Dendritic cell treated with granulocyte-macrophage colony-stimulating factor and Interleukin-4, amounts not matched to agents 40 ng/mL and 50 ng/mL, for 4 days (primary cell): ENCODE results near the gene ADGRF5.
"Not testable (repeated sequence)": the region's sequence is repeated elsewhere in the genome, so short reads cannot be mapped to it uniquely, and the experiment has no call there.

Experiments used
- H3K27ac Mint-ChIP-seq: one replicate; pipeline ENCODE4 v1.8.0; 2022; ENCODE audit warnings: mild to moderate bottlenecking, mixed read lengths
- H3K27me3 Mint-ChIP-seq: one replicate; pipeline ENCODE4 v1.8.0; 2022; ENCODE audit warnings: mild to moderate bottlenecking, mixed read lengths
- H3K36me3 Mint-ChIP-seq: one replicate; pipeline ENCODE4 v1.8.0; 2022; ENCODE audit warnings: low read depth, mixed read lengths
- H3K4me1 Mint-ChIP-seq: one replicate; pipeline ENCODE4 v1.8.0; 2022; ENCODE audit warnings: low read depth, mixed read lengths
- H3K4me3 Mint-ChIP-seq: one replicate; pipeline ENCODE4 v1.8.0; 2022; ENCODE audit warnings: mild to moderate bottlenecking, moderate library complexity, mixed read lengths
- H3K9me3 Mint-ChIP-seq: one replicate; pipeline ENCODE4 v1.8.0; 2022; ENCODE audit warnings: mixed read lengths
- intact Hi-C: fragments of 100-400 bp; cut with micrococcal nuclease; formaldehyde crosslinking; loops from one replicate; pipeline ENCODE4 v1.15.0; 2022

ADGRF5 gene

DNA sequence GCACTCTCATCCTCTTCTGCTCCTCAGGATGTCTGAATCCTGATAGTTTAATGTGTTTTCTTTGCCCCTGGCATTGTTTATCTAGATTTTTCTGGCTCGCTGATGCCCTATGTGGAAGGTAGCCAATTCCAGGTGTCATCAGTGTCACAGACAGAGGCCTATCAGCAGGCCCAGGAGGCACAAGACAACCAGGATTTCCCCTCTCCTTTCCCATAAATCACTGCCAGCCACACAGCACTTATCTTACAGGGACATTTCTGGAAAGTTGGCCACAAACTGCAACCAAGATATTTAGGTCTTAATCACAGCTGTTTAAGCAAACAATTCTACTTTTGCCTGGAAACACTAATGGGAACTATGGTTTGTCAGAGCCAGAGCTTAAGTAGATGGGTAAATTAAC lies 28.1 kb downstream of the ADGRF5 start:
- Mint-ChIP-seq H3K4me1 (no peaks in the 10 kb centered on the region), H3K4me3 (no peak overlapping the region), H3K36me3 (no peaks in the 10 kb centered on the region), H3K9me3 (no peaks in the 10 kb centered on the region), H3K27ac (no peak overlapping the region), H3K27me3 (no peaks in the 10 kb centered on the region)
- intact Hi-C loops = no loop called here

DNA sequence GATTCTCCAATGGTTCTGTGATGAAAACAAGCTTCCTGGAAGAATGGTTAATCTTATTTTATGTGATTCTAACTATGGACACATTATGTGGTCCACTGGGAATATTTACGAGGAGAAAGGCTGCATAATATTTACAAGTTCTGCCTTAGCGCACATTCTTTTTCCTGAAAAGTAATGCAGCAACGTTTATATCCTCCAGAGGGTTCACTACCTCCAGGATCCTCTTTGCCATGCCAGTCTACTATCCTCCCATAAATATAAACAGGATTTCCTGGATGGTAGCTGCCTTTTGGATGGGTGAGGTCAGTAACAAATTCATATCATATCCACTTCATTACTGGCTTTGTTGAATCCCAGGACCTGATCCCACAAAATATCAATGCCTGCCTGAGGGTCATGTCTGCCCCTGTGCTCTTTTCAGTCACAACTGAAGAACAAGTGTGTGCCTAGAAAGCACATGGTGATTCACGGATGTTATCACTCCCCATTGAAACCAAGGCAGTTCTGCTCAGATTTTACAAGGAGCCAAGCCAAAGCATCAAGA lies 30.4 kb downstream of the ADGRF5 start:
- H3K4me1 Mint-ChIP-seq = no peaks in the 10 kb centered on the region

DNA sequence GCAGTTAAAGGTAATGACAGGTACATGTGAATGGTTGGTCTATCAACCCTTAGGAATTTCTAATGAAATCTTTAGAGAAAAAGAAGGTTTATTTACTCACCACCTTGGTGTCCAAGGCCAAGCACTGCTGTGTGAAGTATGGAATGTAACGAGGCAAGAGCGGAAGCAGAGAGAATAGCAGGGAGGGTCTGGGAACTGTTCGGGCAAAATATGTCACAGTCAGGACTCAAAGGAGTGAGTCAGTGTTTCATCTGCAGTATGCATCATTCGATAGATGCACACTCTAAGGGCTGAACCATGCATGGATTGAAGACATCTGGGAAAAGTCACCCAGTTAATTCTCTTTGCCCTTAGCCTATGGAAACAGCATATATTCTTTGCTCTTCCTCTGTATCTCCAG lies 33.2 kb downstream of the ADGRF5 start:
- H3K27ac Mint-ChIP-seq = no peak overlapping the region
- H3K36me3 Mint-ChIP-seq = no peaks in the 10 kb centered on the region
- intact Hi-C loops = no loop called here
- H3K4me3 Mint-ChIP-seq = no peak overlapping the region
- H3K9me3 Mint-ChIP-seq = no peaks in the 10 kb centered on the region
- H3K27me3 Mint-ChIP-seq = no peaks in the 10 kb centered on the region
- H3K4me1 Mint-ChIP-seq = no peaks in the 10 kb centered on the region

More for the DNA sequence above, 30.4 kb downstream of the ADGRF5 start:
- intact Hi-C loops = no loop called here
- Mint-ChIP-seq H3K4me3 (no peak overlapping the region), H3K36me3 (no peaks in the 10 kb centered on the region), H3K9me3 (no peaks in the 10 kb centered on the region), H3K27me3 (no peaks in the 10 kb centered on the region), H3K27ac (no peak overlapping the region)

DNA sequence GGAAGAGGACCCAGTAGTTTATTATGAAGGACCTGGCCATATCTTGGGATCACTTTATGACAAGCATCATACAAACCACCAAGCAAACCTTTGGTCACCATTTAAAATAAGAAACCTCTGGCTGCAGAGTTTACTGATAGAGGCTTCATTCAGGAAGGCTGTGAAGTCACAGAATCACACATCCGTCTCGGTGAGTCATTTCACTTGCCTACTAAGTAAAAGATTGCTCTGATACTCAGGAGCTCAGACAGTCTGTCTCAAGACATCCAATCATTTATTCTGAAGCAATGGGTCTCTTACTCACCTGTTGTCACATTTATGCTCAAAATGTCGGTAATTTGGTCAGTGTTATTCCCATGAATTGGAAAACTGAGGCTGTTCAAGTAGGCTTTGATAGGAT lies 33.7 kb downstream of the ADGRF5 start:
- Mint-ChIP-seq H3K4me1 (no peaks in the 10 kb centered on the region), H3K9me3 (no peaks in the 10 kb centered on the region), H3K36me3 (no peaks in the 10 kb centered on the region), H3K27me3 (no peaks in the 10 kb centered on the region), H3K4me3 (no peak overlapping the region), H3K27ac (no peak overlapping the region)
- intact Hi-C loops = no loop called here

DNA sequence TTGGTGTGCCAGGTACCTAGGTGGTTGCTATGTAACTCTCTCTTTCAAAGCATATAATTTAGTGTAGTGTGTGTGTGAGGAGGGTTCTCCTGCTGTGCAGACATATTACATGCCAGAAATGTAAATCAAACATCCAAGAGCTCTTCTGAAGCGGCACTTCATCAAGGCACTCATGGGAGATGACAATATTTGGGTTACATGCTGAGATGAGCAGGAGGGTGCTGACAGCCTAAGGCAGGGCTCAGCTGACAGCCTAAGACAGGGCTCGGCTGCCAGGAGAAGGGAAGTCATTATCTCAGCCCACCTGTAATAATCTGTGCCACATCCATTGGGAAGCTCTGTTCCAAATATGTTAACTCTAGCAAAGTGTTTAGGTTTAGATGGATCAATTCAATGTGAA lies 39.1 kb downstream of the ADGRF5 start:
- Mint-ChIP-seq H3K27ac (no peak overlapping the region), H3K4me3 (no peak overlapping the region), H3K36me3 (no peaks in the 10 kb centered on the region), H3K27me3 (no peaks in the 10 kb centered on the region), H3K9me3 (no peaks in the 10 kb centered on the region), H3K4me1 (no peaks in the 10 kb centered on the region)
- intact Hi-C loops = no loop called here

DNA sequence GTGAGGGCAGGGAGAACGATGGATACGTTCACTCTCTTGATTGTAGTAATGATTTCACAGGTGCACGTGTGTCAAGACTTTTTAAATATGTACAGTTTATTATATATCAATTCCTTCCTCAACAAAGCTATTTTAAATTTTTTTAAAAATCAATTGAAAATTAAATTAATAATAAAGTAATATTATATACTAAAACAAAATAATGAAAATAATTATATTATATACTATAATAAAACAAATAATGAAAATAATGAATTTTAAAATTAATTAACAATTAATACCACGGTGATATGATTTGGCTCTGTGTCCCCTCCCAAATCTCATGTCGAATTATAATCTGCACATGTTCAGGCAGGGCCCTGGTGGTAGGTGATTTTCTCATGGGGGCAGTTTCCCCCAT lies 42.7 kb downstream of the ADGRF5 start:
- Mint-ChIP-seq H3K36me3 (no peaks in the 10 kb centered on the region), H3K27me3 (no peaks in the 10 kb centered on the region)
- intact Hi-C loops = no loop called here

DNA sequence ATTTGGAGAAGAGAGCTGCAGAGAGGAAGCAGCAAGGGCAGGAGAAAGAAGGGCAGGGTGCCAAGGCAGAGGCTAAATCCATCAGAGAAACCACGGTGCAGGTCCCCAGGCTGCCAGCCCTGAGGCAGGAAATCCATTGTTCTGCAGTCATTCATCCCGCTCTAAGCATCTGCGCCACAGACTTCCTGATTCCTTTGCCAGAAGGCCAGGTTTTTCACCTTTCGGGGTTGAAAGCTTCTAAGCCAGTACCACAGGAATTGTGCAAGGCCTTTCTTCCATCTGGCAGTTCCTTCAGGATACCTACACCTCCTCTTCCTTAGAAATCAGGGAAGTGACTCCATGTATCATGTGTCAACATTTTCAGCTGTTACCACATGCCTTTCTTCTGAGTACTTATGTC lies 45.6 kb downstream of the ADGRF5 start:
- H3K4me3 Mint-ChIP-seq = no peak overlapping the region
- no peak overlapping the region for H3K27ac Mint-ChIP-seq
- H3K27me3 Mint-ChIP-seq = no peaks in the 10 kb centered on the region
- H3K4me1 Mint-ChIP-seq = no peaks in the 10 kb centered on the region
- intact Hi-C loops = no loop called here
- no peaks in the 10 kb centered on the region for H3K9me3 Mint-ChIP-seq
- no peaks in the 10 kb centered on the region for H3K36me3 Mint-ChIP-seq

More for the DNA sequence above, 42.7 kb downstream of the ADGRF5 start:
- Mint-ChIP-seq H3K9me3 (no peaks in the 10 kb centered on the region), H3K4me3 (no peak overlapping the region), H3K27ac (no peak overlapping the region), H3K4me1 (no peaks in the 10 kb centered on the region)

DNA sequence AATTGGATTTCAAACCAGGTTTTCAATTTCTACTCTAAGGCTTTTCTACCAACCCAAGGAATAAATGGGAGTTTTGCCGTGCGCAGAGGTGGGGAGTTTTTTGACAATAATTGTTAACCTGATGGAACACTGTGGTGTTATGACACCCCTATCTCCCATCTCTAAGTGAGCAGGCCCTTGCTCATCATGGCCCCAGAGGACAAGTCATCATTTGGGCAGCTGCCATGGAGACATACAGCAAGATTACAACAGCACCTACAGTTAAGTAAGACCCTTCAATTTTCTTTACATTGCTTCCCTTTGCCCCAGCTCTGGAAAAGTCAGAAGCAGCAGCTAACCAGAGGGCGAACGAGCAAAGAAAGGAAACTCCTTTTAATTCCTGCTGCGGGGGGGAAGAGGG lies 54.3 kb downstream of the ADGRF5 start:
- intact Hi-C loops = no loop called here
- no peak overlapping the region for H3K4me3 Mint-ChIP-seq
- no peaks in the 10 kb centered on the region for H3K36me3 Mint-ChIP-seq
- no peak overlapping the region for H3K27ac Mint-ChIP-seq
- H3K27me3 Mint-ChIP-seq = no peaks in the 10 kb centered on the region
- no peaks in the 10 kb centered on the region for H3K9me3 Mint-ChIP-seq
- no peaks in the 10 kb centered on the region for H3K4me1 Mint-ChIP-seq

DNA sequence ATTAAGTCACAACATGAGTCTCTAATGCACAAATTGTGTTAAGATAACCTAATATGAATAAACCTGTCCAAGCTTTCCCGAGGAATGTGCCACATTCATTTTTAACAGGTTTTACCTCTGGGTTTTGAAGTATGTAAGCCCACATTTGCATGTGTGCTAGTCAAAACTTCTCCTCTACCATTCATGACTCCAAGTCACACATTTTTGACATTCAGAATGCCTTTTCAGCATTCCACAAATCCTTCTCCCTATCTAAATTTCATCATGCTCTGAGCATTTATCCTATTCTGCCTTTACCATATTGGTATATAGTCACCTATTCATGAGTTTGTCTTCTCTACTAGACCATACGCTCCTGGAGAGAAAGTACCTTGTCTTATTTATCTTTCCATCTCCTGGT lies 56.5 kb downstream of the ADGRF5 start:
- no peaks in the 10 kb centered on the region for H3K27me3 Mint-ChIP-seq
- H3K4me1 Mint-ChIP-seq = no peaks in the 10 kb centered on the region
- no peak overlapping the region for H3K4me3 Mint-ChIP-seq
- H3K27ac Mint-ChIP-seq = no peak overlapping the region
- no peaks in the 10 kb centered on the region for H3K36me3 Mint-ChIP-seq
- intact Hi-C loops = no loop called here
- H3K9me3 Mint-ChIP-seq = no peaks in the 10 kb centered on the region

DNA sequence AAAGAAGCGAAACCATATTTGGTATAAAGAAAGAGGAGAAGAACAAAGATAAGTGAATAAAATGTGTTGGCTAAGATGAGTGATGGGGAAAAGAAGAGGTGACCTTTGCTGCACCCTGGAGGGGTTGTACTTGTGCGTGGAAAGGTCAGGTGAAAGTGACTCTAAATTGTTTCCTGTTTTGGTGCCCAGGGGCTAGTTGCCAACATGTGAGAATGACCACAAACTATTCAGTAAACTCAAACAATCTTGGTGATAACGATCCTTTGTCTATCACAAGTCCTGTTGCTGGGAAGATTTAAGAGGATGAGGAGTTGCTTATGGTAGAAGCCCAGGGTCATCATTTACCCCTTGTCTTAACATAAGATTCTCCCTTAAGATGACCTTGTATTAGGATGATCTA lies 57.9 kb downstream of the ADGRF5 start:
- Mint-ChIP-seq H3K36me3 (no peaks in the 10 kb centered on the region), H3K27ac (no peak overlapping the region), H3K9me3 (no peaks in the 10 kb centered on the region), H3K27me3 (no peaks in the 10 kb centered on the region), H3K4me3 (no peak overlapping the region), H3K4me1 (no peaks in the 10 kb centered on the region)
- intact Hi-C loops = no loop called here

DNA sequence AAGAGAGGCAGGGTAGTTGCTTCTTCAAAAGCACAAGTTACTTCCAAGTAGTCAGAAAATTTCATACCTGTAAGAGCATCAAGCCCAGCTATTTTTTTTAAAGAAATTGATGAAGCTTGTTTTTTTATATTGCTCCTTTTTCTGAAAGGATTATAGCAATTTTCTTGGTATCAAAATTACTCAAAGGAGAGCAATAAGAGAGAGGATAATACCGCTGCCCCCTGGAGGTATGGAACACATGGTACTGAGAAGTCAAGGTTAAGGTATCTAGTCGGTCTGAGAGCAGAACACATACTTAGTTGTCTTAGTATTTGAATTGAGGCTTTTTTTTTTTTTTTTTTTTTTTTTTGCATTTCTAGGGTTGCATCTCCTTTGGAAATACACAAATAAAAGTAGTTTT lies 59.4 kb downstream of the ADGRF5 start:
- Mint-ChIP-seq H3K27me3 (no peaks in the 10 kb centered on the region), H3K36me3 (no peaks in the 10 kb centered on the region), H3K9me3 (no peaks in the 10 kb centered on the region), H3K4me1 (no peaks in the 10 kb centered on the region), H3K27ac (no peak overlapping the region), H3K4me3 (no peak overlapping the region)
- intact Hi-C loops = no loop called here

DNA sequence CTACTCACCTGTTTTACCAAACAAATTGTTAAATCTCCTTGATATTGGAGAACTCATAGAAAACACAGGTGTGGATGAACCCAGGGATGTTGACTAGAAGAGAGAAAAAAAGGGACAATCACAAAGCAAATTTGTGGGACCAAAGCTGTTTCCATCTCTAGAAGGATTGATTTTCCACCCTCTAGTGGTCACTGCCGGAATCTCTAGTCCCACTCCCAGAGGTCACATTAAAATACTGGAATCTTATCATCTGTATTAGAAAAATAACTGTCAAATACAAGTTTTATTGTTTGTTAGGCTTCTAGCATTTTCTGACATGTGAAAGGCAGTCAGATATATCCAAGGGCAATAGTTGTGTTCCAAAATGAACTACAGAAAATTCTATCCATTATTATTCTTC lies 65.8 kb downstream of the ADGRF5 start:
- not testable (repeated sequence) for H3K4me3 Mint-ChIP-seq, H3K27ac Mint-ChIP-seq, H3K9me3 Mint-ChIP-seq, H3K27me3 Mint-ChIP-seq, H3K36me3 Mint-ChIP-seq, H3K4me1 Mint-ChIP-seq
- intact Hi-C loops = loop anchor here (10.0 kb wide), 1 partner anchor 431 kb away; no protein-coding TSS in a partner anchor

DNA sequence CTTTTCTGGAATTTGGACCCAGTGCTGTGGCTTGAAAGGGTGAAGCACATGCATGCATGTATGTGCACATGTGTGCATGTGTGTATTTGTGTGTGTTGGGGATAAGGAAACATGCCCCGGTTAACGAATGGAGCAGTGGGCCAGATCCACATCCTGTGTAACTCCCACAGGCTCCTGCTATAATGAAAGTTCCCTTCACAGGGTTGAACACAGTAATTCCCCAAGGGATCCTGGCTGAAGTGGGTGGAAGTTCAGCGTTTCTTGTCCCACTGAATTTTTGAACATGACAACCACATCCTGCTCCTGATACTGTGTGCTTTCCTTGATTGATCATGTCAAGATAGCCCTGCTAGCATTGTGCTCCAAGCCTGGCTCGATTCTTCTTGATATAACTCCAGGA lies 70.2 kb downstream of the ADGRF5 start:
- H3K27ac Mint-ChIP-seq, H3K9me3 Mint-ChIP-seq, H3K4me3 Mint-ChIP-seq, H3K36me3 Mint-ChIP-seq: not testable (repeated sequence)
- Mint-ChIP-seq H3K4me1 (peaks cover 11% of the 10 kb centered on the region), H3K27me3 (peaks cover 13% of the 10 kb centered on the region)
- intact Hi-C loops = loop anchor here (2.0 to 10.0 kb wide), 2 partner anchors 195 to 427 kb away; no protein-coding TSS in a partner anchor

DNA sequence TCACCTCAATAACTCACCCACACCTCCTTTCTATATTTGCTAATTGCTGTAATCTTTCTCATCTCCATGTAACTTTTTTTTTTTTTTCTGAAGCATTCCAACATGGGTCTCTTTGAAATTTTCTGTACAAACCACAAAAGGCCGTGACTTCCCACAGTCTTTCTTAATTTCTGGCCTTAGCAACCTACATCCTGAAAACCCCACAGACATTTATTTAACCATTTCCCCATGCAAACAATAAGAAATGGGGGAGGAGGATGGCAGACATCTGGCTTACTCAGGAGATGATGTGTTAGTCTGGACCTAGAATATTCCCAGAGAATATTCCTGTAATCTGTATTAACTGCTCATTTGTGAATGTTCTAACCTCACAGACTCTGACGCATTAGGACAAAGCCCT lies 70.9 kb downstream of the ADGRF5 start:
- H3K36me3 Mint-ChIP-seq = no peaks in the 10 kb centered on the region

DNA sequence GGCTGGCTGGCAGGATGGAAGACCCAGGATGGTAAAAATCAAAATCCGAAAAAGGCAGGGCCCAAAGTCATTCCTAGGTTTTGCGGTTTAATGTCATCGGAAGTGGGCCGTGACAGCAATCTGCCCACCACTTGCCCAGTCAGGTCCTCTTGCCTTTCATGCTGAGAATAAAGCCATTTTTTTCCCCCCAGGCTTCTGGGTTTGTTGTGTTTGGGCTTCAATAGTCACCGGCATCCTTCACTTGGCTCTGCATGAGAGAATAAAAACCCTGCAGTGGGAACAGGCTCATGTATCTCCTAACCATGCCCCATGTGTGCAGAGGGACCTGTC lies 72.4 kb downstream of the ADGRF5 start:
- peaks cover 11% of the 10 kb centered on the region for H3K4me1 Mint-ChIP-seq
- no peaks in the 10 kb centered on the region for H3K9me3 Mint-ChIP-seq
- H3K27ac Mint-ChIP-seq = no peak overlapping the region
- H3K4me3 Mint-ChIP-seq = no peak overlapping the region
- H3K27me3 Mint-ChIP-seq = peaks cover 13% of the 10 kb centered on the region
- H3K36me3 Mint-ChIP-seq = no peaks in the 10 kb centered on the region
- intact Hi-C loops = loop anchor here (5.0 kb wide), 1 partner anchor 147 kb away; no protein-coding TSS in a partner anchor

More for the DNA sequence above, 70.9 kb downstream of the ADGRF5 start:
- intact Hi-C loops = loop anchor here (2.0 to 10.0 kb wide), 2 partner anchors 196 to 426 kb away; no protein-coding TSS in a partner anchor
- Mint-ChIP-seq H3K27ac (no peak overlapping the region), H3K4me3 (no peak overlapping the region), H3K27me3 (peaks cover 13% of the 10 kb centered on the region), H3K9me3 (no peaks in the 10 kb centered on the region), H3K4me1 (peaks cover 11% of the 10 kb centered on the region)
